Measurements from ENCODE around the gene FAM229A. TPM values are rescaled to one million over a fixed set of nuclear protein-coding genes. Genes with fewer than 3 reads are reported as not detected.

Gene FAM229A
- total and polyA plus RNA-seq, 2 of the 8 experiments (the other 6 are each of a cell fraction or from before 2014, with no cell fraction given): 4.1 to 4.2 TPM

DNA sequence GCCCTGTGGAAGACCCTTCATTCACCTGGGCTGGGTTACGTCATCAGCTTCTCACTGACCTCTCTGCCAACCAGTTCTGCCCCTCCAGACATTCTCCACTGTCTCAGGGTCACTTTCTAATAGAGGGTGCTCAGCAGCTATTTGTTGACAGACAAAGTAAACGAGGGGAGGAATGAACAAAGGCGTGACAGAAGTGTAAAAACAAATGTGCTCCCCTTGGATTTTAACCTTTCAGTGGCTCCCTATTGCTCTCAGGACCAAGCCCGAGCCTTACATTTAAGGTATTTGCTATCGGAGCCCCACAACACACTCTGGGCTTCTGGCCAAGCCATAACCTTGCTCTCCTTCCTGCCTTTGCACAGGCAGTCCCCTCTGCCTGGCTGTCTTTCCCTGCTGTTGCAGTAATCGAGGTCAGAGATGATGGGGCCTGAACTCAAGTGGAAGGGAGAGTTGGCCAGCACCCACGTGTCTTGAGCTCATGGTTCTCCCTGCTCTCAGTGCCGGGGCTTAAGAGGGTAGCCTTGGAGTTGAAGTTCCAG, 16.9 kb downstream of the FAM229A start:
- H3K4me2 ChIP-seq (ENCODE audit: insufficient read depth in 1 of 2, low read depth in 2 of 2, low read length in 2 of 2): no peak overlapping the region
- ChIA-PET CTCF (ENCODE audit: partially characterized antibody) (interaction anchor here (1.1 kb wide), 1 partner anchor 130 kb away, joined by 4 read pairs; no protein-coding TSS in a partner anchor), POLR2A (ENCODE audit: partially characterized antibody) (interaction anchor here (0.9 to 17.1 kb wide), 6 partner anchors 12 to 105 kb away, joined by 3 to 321 read pairs (median 4); partner anchors contain the start of genes BSDC1, FAM229A, MARCKSL1 and TSSK3)
- no peak overlapping the region for H3K4me3 ChIP-seq (ENCODE audit: extremely low read depth in 1 of 4, insufficient read depth in 2 of 4, low read depth in 3 of 4, low read length in 4 of 4)
- no peak overlapping the region for H2BK20ac ChIP-seq (ENCODE audit: low read length)
- H3K18ac ChIP-seq (ENCODE audit: extremely low read depth, low read length): no peak overlapping the region
- H2BK15ac ChIP-seq (ENCODE audit: low read length): 0 out of 2 replicates have a peak overlapping the region, but pooled peaks have one; percentile 61
- H3K14ac ChIP-seq (ENCODE audit: insufficient read length): peak overlapping the region; percentile 85
- H3K27ac ChIP-seq (ENCODE audit: low read depth, low read length): no peak overlapping the region
- H3K79me1 ChIP-seq (ENCODE audit: low read depth, low read length): no peaks in the 10 kb centered on the region
- no peak overlapping the region for H2BK120ac ChIP-seq (replicated peaks; ENCODE audit: low read depth, low read length)
- H4K20me1 ChIP-seq (replicated peaks in 1 of 2; ENCODE audit: control insufficient read depth in 1 of 2, insufficient read depth in 2 of 2, low read length in 2 of 2): no peaks in the 10 kb centered on the region
- no peak overlapping the region for H2BK5ac ChIP-seq (ENCODE audit: low read depth, low read length)
- H3K23me2 ChIP-seq (ENCODE audit: low read depth, low read length): no peaks in the 10 kb centered on the region
- H4K91ac ChIP-seq (replicated peaks; ENCODE audit: insufficient read length, low read length): no peak overlapping the region
- H3K36me3 ChIP-seq (ENCODE audit: control insufficient read depth in 2 of 4, insufficient read depth in 4 of 4, low read length in 3 of 4): no peaks in the 10 kb centered on the region
- DNase-seq (ENCODE audit: low read depth in 1 of 2, low spot score in 2 of 2) (no peak), FAIRE-seq (no peak)
- H2BK12ac ChIP-seq (ENCODE audit: low read depth, low read length): no peak overlapping the region
- no peak overlapping the region for H2AK5ac ChIP-seq (ENCODE audit: low read depth, low read length)
- H3K56ac ChIP-seq (replicated peaks; ENCODE audit: insufficient read length, low read depth, low read length): no peak overlapping the region
- no peak overlapping the region for H3K9ac ChIP-seq (replicated peaks in 1 of 4; ENCODE audit: extremely low read depth in 1 of 4, low read depth in 3 of 4, low read length in 3 of 4)
- no peak overlapping the region for H3K4ac ChIP-seq (replicated peaks; ENCODE audit: insufficient read length, low read depth, low read length)
- H4K5ac ChIP-seq (ENCODE audit: insufficient read length, low read depth, low read length): no peak overlapping the region
- H3K79me2 ChIP-seq (ENCODE audit: control insufficient read depth in 1 of 2, insufficient read depth in 2 of 2, low read length in 2 of 2): no peaks in the 10 kb centered on the region
- peaks cover 1 to 12% (median 8%) of the 10 kb centered on the region in 4 experiments for H3K27me3 ChIP-seq (replicated peaks in 1 of 4; ENCODE audit: control insufficient read depth in 3 of 4, extremely low read depth in 1 of 4, insufficient read depth in 3 of 4, low read length in 3 of 4)
- H3K9me3 ChIP-seq (ENCODE audit: insufficient read depth in 2 of 2, low read depth in 1 of 2, low read length in 1 of 2): peaks cover under 1 to 6% of the 10 kb centered on the region in 2 experiments; a peak in 3 of 4 replicates
- H3K23ac ChIP-seq (ENCODE audit: insufficient read length): no peak overlapping the region
- H3K4me1 ChIP-seq (replicated peaks in 1 of 4; ENCODE audit: control insufficient read depth in 3 of 4, insufficient read depth in 4 of 4, low read length in 3 of 4): peaks cover 0 to 6% (median 3%) of the 10 kb centered on the region in 4 experiments; a peak in 5 of 7 replicates
- H2AFZ ChIP-seq (ENCODE audit: low read length): no peak overlapping the region
- H4K8ac ChIP-seq (ENCODE audit: extremely low read depth, insufficient read depth, low read length): no peak overlapping the region; the same call in 1 of the 2 replicates
- 86% methylated on average over 8 of the region's 8 CpGs; no CpG with 5 or more reads in 1 of the 2 experiments for WGBS, 2 experiments (ENCODE audit: extremely low coverage in 1 of 2, insufficient coverage in 1 of 2, insufficient read length in 1 of 2, insufficient replicate concordance in 2 of 2, low coverage in 1 of 2, low lambda C conversion rate in 2 of 2, missing lambda C conversion rate in 1 of 2)
- no peak for TF ChIP-seq RAD21 (IDR thresholded peaks at IDR 0.05 in 1 of 2, conservative IDR thresholded peaks at IDR 0.05 in 1 of 2; ENCODE audit: low read depth in 2 of 2, low read length in 2 of 2)
- TF ChIP-seq JUN (IDR thresholded peaks at IDR 0.05; ENCODE audit: low read depth, low read length): no peak
- TF ChIP-seq TAF7 (optimal IDR thresholded peaks at IDR 0.05; ENCODE audit: borderline replicate concordance, low read depth, low read length): no peak
- no peak for TF ChIP-seq MAFK (IDR thresholded peaks at IDR 0.05; ENCODE audit: low read depth, low read length)
- no peak for TF ChIP-seq SUZ12 (IDR thresholded peaks at IDR 0.05; ENCODE audit: low read length)
- no peak for TF ChIP-seq GABPA (IDR thresholded peaks at IDR 0.05; ENCODE audit: borderline replicate concordance, insufficient read depth, low read length)
- TF ChIP-seq POLR2A (IDR thresholded peaks at IDR 0.05; ENCODE audit: control extremely low read depth in 1 of 2, low read depth in 2 of 2, low read length in 2 of 2): no peak
- TF ChIP-seq YY1 (IDR thresholded peaks at IDR 0.05; ENCODE audit: low read depth, low read length): no peak
- TF ChIP-seq SRF (IDR thresholded peaks at IDR 0.05; ENCODE audit: low read depth, low read length): no peak
- TF ChIP-seq RBBP5 (IDR thresholded peaks at IDR 0.05; ENCODE audit: borderline replicate concordance, low read depth, low read length): no peak
- no peak for TF ChIP-seq CBX5 (IDR thresholded peaks at IDR 0.05; ENCODE audit: low read depth, low read length)
- TF ChIP-seq CTBP2 (IDR thresholded peaks at IDR 0.05; ENCODE audit: borderline replicate concordance, insufficient read depth, insufficient read length, low read length): no peak
- no peak for TF ChIP-seq TEAD4 (IDR thresholded peaks at IDR 0.05; ENCODE audit: low read depth, low read length)
- no peak for TF ChIP-seq POLR2AphosphoS5 (IDR thresholded peaks at IDR 0.05; ENCODE audit: low read depth, low read length)
